Hepatocyte (in vitro differentiated cells): ENCODE measurements around the gene RBMX.

ENCODE experiments used
- CTCF ChIP-seq: fragments of 200-600 bp; sonication (generic); IDR thresholded peaks from 2 replicates; pipeline ENCODE4 v1.5.1; 2016; ENCODE audit warnings: antibody characterized with exemption, mild to moderate bottlenecking; ENCODE audit not compliant: poor library complexity
- EZH2 ChIP-seq: fragments of 200-600 bp; sonication (generic); IDR thresholded peaks from 2 replicates; pipeline ENCODE4 v1.6.1; 2016; ENCODE audit warnings: antibody characterized with exemption, mild to moderate bottlenecking, borderline replicate concordance
- EZH2phosphoT487 ChIP-seq: fragments of 200-600 bp; sonication (generic); IDR thresholded peaks from one replicate; pipeline ENCODE4 v1.6.1; 2018; ENCODE audit warnings: antibody characterized with exemption, mild to moderate bottlenecking, low read depth, moderate library complexity; ENCODE audit not compliant: unreplicated experiment, severe bottlenecking

- TF ChIP-seq EZH2 (no peak), CTCF (no peak), EZH2phosphoT487 (no peak)
Measured at GRCh38 chrX:136829413-136829812, 51.1 kb downstream of the RBMX start.
